Islet precursor cell (in vitro differentiated cells): Measurements from ENCODE around the gene WDR76.

ENCODE experiments used
- DNase-seq: peaks from one replicate; pipeline ENCODE4 v3.0.0-alpha.2; 2018

Gene WDR76

GRCh38 chr15:43915631-43916325, 89.0 kb downstream of the WDR76 start:
- peak; percentile 82 for DNase-seq

- no peak for DNase-seq
These were observed 89.5 kb downstream of the WDR76 start for GRCh38 chr15:43916326-43916660.
